Panc1 (cell line): ENCODE measurements around the gene PIGX. TPM values are rescaled to one million over a fixed set of nuclear protein-coding genes. Genes with fewer than 3 reads are reported as not detected.

Experiments used
- ATAC-seq: fragments of 200-7000 bp; cut with Tn5 transposase; 2 replicates; pipeline ENCODE4 v1.9.1; 2020; ENCODE audit warnings: mild to moderate bottlenecking, moderate library complexity
- BruUV-seq: library from RNA; stranded (reverse); fragments of 400-500 nt; replicated peaks from 2 replicates; lab custom pipeline; 2021; lab: Mats Ljungman, UMichigan
- CTCF ChIA-PET: fragments of 300-600 bp; sonication (Branson Sonifier 250); formaldehyde crosslinking; loops from one replicate; lab custom pipeline; 2022; ENCODE audit warnings: antibody characterized with exemption; lab: Charles Lee
- POLR2A ChIA-PET: fragments of 300-600 bp; sonication (Branson Sonifier 250); formaldehyde crosslinking; loops from one replicate; lab custom pipeline; 2022; ENCODE audit warnings: antibody characterized with exemption; lab: Charles Lee
- DNase-seq: peaks from one replicate; pipeline ENCODE4 v3.0.0-alpha.2; 2010; ENCODE audit warnings: low read depth, low spot score
- H3K27ac ChIP-seq: 2 replicates; pipeline ENCODE4 v1.5.1; 2011; ENCODE audit warnings: mild to moderate bottlenecking, low read length, inconsistent platforms
- H3K27me3 ChIP-seq: fragments of 200-500 bp; sonication (Bioruptor generic); 2 replicates; pipeline ENCODE4 v1.6.0; 2014; ENCODE audit warnings: low read length, inconsistent platforms; ENCODE audit not compliant: control insufficient read depth, insufficient read depth
- H3K36me3 ChIP-seq: fragments of 200-500 bp; sonication (Bioruptor generic); 2 replicates; pipeline ENCODE4 v1.5.1; 2014; ENCODE audit warnings: inconsistent platforms, mild to moderate bottlenecking, low read length, moderate library complexity; ENCODE audit not compliant: control insufficient read depth, insufficient read depth
- H3K4me1 ChIP-seq: 2 replicates; pipeline ENCODE4 v1.5.1; 2011; ENCODE audit warnings: inconsistent platforms, mild to moderate bottlenecking, low read length, moderate library complexity; ENCODE audit not compliant: control insufficient read depth, insufficient read depth
- H3K4me3 ChIP-seq, 2 experiments: 2 replicates each; pipeline ENCODE4 v1.5.1; 2011 to 2012; ENCODE audit warnings: low read depth in 2 of 2, low read length in 2 of 2, mild to moderate bottlenecking in 2 of 2, inconsistent platforms in 1 of 2, moderate library complexity in 1 of 2
- H3K9me3 ChIP-seq: fragments of 200-500 bp; sonication (Bioruptor generic); 2 replicates; pipeline ENCODE4 v1.5.1; 2014; ENCODE audit warnings: low read depth, mild to moderate bottlenecking, inconsistent platforms, low read length, moderate library complexity; ENCODE audit not compliant: control insufficient read depth, insufficient read depth
- CTCF ChIP-seq: fragments of 450-650 bp; IDR thresholded peaks from 2 replicates; pipeline ENCODE4 v1.5.1; 2017; ENCODE audit warnings: mild to moderate bottlenecking
- POLR2AphosphoS5 ChIP-seq: IDR thresholded peaks from 2 replicates; pipeline ENCODE4 v1.6.1; 2012; ENCODE audit warnings: mild to moderate bottlenecking, low read depth, low read length, moderate library complexity
- SIN3A ChIP-seq: IDR thresholded peaks from 2 replicates; pipeline ENCODE4 v1.6.1; 2012; ENCODE audit warnings: low read depth, mild to moderate bottlenecking, low read length, moderate library complexity, borderline replicate concordance; ENCODE audit not compliant: insufficient read depth
- TCF7L2 ChIP-seq: IDR thresholded peaks from 2 replicates; pipeline ENCODE4 v1.6.1; 2011; ENCODE audit warnings: mild to moderate bottlenecking, low read depth, low read length, inconsistent platforms
- in situ Hi-C: cut with HindIII; loops from 2 replicates; pipeline ENCODE4 v1.10.0; 2016; ENCODE audit warnings: low sequenced_read_pairs, low pct_unique_long_range_greater_than_20kb
- intact Hi-C: fragments of 100-400 bp; cut with micrococcal nuclease; formaldehyde crosslinking; loops from one replicate; pipeline ENCODE4 v1.10.0; 2022; ENCODE audit not compliant: unreplicated experiment
- total RNA-seq: library from RNA; stranded (reverse); gene quantifications from one replicate; pipeline ENCODE4 v1.2.1, GENCODE V29; 2021; ENCODE audit not compliant: unreplicated experiment
- TF ChIP-seq, protein P1 (sequence below), 2 experiments: IDR thresholded peaks; 2 replicates each; pipeline ENCODE4 v1.6.1; 2011 to 2012; ENCODE audit warnings: low read depth in 2 of 2, control low read depth in 1 of 2, low read length in 1 of 2, mild to moderate bottlenecking in 1 of 2, moderate library complexity in 1 of 2; ENCODE audit not compliant: insufficient read depth in 1 of 2

Gene PIGX
- total RNA-seq, 1 experiment from 2014 or later, result 85.7 TPM

- H3K27ac ChIP-seq, result no peak overlapping the region
- ChIA-PET POLR2A (interaction anchor here (0.6 to 0.7 kb wide), 2 partner anchors 98 to 131 kb away, joined by 3 to 12 read pairs; no protein-coding TSS in a partner anchor), CTCF (interaction anchor here (0.5 to 0.6 kb wide), 2 partner anchors 8 to 15 kb away, joined by 5 to 6 read pairs; no protein-coding TSS in a partner anchor)
- no peaks in the 10 kb centered on the region for H3K4me1 ChIP-seq
- H3K27me3 ChIP-seq, result no peaks in the 10 kb centered on the region
- in situ Hi-C loops (no loop called here), intact Hi-C loops (no loop called here)
- no peak overlapping the region for H3K4me3 ChIP-seq
- H3K36me3 ChIP-seq, result no peaks in the 10 kb centered on the region
- no peak for TF ChIP-seq TCF7L2
- no peak for TF ChIP-seq POLR2AphosphoS5
- TF ChIP-seq, protein P1, sequence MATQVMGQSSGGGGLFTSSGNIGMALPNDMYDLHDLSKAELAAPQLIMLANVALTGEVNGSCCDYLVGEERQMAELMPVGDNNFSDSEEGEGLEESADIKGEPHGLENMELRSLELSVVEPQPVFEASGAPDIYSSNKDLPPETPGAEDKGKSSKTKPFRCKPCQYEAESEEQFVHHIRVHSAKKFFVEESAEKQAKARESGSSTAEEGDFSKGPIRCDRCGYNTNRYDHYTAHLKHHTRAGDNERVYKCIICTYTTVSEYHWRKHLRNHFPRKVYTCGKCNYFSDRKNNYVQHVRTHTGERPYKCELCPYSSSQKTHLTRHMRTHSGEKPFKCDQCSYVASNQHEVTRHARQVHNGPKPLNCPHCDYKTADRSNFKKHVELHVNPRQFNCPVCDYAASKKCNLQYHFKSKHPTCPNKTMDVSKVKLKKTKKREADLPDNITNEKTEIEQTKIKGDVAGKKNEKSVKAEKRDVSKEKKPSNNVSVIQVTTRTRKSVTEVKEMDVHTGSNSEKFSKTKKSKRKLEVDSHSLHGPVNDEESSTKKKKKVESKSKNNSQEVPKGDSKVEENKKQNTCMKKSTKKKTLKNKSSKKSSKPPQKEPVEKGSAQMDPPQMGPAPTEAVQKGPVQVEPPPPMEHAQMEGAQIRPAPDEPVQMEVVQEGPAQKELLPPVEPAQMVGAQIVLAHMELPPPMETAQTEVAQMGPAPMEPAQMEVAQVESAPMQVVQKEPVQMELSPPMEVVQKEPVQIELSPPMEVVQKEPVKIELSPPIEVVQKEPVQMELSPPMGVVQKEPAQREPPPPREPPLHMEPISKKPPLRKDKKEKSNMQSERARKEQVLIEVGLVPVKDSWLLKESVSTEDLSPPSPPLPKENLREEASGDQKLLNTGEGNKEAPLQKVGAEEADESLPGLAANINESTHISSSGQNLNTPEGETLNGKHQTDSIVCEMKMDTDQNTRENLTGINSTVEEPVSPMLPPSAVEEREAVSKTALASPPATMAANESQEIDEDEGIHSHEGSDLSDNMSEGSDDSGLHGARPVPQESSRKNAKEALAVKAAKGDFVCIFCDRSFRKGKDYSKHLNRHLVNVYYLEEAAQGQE (IDR thresholded peaks at IDR 0.05; ENCODE audit: insufficient read depth in 1 of 2, low read depth in 2 of 2, low read length in 1 of 2), result no peak
- TF ChIP-seq SIN3A, result no peak
- H3K9me3 ChIP-seq, result no peaks in the 10 kb centered on the region
- no TSS peak for BruUV-seq
- no peak for ATAC-seq
- DNase-seq, result no peak
Observed at GRCh38 chr3:196677353-196677752, 34.8 kb upstream of the PIGX start.

- H3K9me3 ChIP-seq, result no peaks in the 10 kb centered on the region
- POLR2A ChIA-PET, result interaction anchor here (0.6 to 0.7 kb wide), 2 partner anchors 97 to 132 kb away, joined by 3 to 12 read pairs; no protein-coding TSS in a partner anchor
- no peaks in the 10 kb centered on the region for H3K36me3 ChIP-seq
- in situ Hi-C loops (no loop called here), intact Hi-C loops (no loop called here)
- TF ChIP-seq CTCF (no peak), SIN3A (no peak), POLR2AphosphoS5 (no peak), TCF7L2 (no peak)
- ATAC-seq, result no peak
- no peak overlapping the region for H3K4me3 ChIP-seq
- H3K27me3 ChIP-seq, result no peaks in the 10 kb centered on the region
- CTCF ChIA-PET, result interaction anchor here (0.6 kb wide), 1 partner anchor 15 kb away, joined by 5 read pairs; no protein-coding TSS in a partner anchor
- no TSS peak for BruUV-seq
- no peak for DNase-seq
- H3K4me1 ChIP-seq, result no peaks in the 10 kb centered on the region
- no peak overlapping the region for H3K27ac ChIP-seq
Observed at GRCh38 chr3:196677931-196678330, 34.2 kb upstream of the PIGX start.
